Transverse colon (tissue), 4 donors: ENCODE measurements around the gene TJP2. TPM values are rescaled to one million over a fixed set of nuclear protein-coding genes. Genes with fewer than 3 reads are reported as not detected.

Experiments
- DNase-seq: peaks from one replicate; pipeline ENCODE4 v3.0.0-alpha.2; 2019
- H3K27ac ChIP-seq, 4 donors: fragments of 200-600 bp; sonication (generic); 2 replicates each; pipeline ENCODE4 v1.5.1; 2016 to 2018; ENCODE audit warnings: inconsistent platforms in 4 of 4
- H3K27me3 ChIP-seq: fragments of 200-600 bp; sonication (generic); 2 replicates; pipeline ENCODE4 v1.5.1; 2017; ENCODE audit warnings: inconsistent platforms
- H3K36me3 ChIP-seq, 4 donors: fragments of 200-600 bp; sonication (generic); 2 replicates each; pipeline ENCODE4 v1.5.1; 2017 to 2019; ENCODE audit warnings: inconsistent platforms in 4 of 4
- H3K4me1 ChIP-seq, 4 donors: fragments of 200-600 bp; sonication (generic); 2 replicates each; pipeline ENCODE4 v1.5.1; 2017 to 2020; ENCODE audit warnings: inconsistent platforms in 4 of 4
- H3K4me3 ChIP-seq, 4 donors: fragments of 200-600 bp; sonication (generic); 1 replicate in 1 of 4; 2 replicates in 3 of 4; pipeline versions ENCODE4 v1.5.1 to v1.6.1; 2017 to 2019; ENCODE audit warnings: inconsistent platforms in 4 of 4
- H3K9me3 ChIP-seq, 2 donors: fragments of 200-600 bp; sonication (generic); 2 replicates each; pipeline ENCODE4 v1.5.1; 2017 to 2019; ENCODE audit warnings: inconsistent platforms in 2 of 2
- CTCF ChIP-seq, 5 experiments: fragments of 200-600 bp in 3 of 5; fragments of 450-650 bp in 2 of 5; sonication (generic) in 3 of 5; IDR thresholded peaks; 1 replicate in 2 of 5; 2 replicates in 3 of 5; pipeline ENCODE4 v1.5.1; 2016 to 2017; ENCODE audit warnings: antibody characterized with exemption in 5 of 5, inconsistent platforms in 3 of 5, mild to moderate bottlenecking in 2 of 5, moderate library complexity in 1 of 5
- EP300 ChIP-seq: sonication (generic); formaldehyde crosslinking; IDR thresholded peaks from one replicate; pipeline ENCODE4 v1.6.1; 2017; ENCODE audit warnings: antibody characterized with exemption, low read depth
- POLR2A ChIP-seq: fragments of 450-650 bp; IDR thresholded peaks from one replicate; pipeline ENCODE4 v1.6.1; 2016; ENCODE audit warnings: antibody characterized with exemption, mild to moderate bottlenecking, moderate library complexity
- POLR2AphosphoS5 ChIP-seq, 3 donors: sonication (generic); formaldehyde crosslinking; IDR thresholded peaks; one replicate each; pipeline ENCODE4 v1.6.1; 2016; ENCODE audit warnings: antibody characterized with exemption in 3 of 3
- WGBS, 2 donors: methylation state at CpG; one replicate each; pipeline ENCODE4 v1.1.5; 2018; ENCODE audit warnings: low coverage in 1 of 2; 5-methylcytosine and 5-hydroxymethylcytosine counted together
- in situ Hi-C, 4 donors: fragments of 200-750 bp; cut with MboI; loops; one replicate each; pipeline versions ENCODE4 v1.15.0 to v1.15.1; 2017; ENCODE audit warnings: low sequenced_read_pairs in 3 of 4, low pct_ligation_motif_present in 1 of 4, low pct_unique_long_range_greater_than_20kb in 1 of 4
- intact Hi-C: fragments of 100-400 bp; cut with DNase I; formaldehyde crosslinking; loops from one replicate; pipeline ENCODE4 v1.15.1; 2023; ENCODE audit warnings: low total_unique reads
- total RNA-seq, 4 donors: library from RNA; depleted of rRNA; stranded (reverse); fragments of >200 nt; gene quantifications; one replicate each; pipeline ENCODE4 v1.1.0, GENCODE V29; 2016

TJP2 gene
- total RNA-seq, 4 donors from 2014 or later: 128 to 282 (median 202) TPM

- intact Hi-C loops: no loop called here
- Histone ChIP-seq H3K27me3 (no peaks in the 10 kb centered on the region), H3K4me1 (peaks cover 8 to 27% (median 18%) of the 10 kb centered on the region in 4 donors), H3K27ac (no peak overlapping the region), H3K4me3 (no peak overlapping the region), H3K9me3 (no peaks in the 10 kb centered on the region), H3K36me3 (no peaks in the 10 kb centered on the region)
- in situ Hi-C loops: no loop called here
- no peak for DNase-seq
- 87 to 100% methylated on average over 1 to 6 of the region's 6 CpGs for WGBS, 2 donors
- no peak for TF ChIP-seq EP300
- TF ChIP-seq CTCF (IDR thresholded peaks at IDR 0.05): no peak
- no peak for TF ChIP-seq POLR2A
- TF ChIP-seq POLR2AphosphoS5 (IDR thresholded peaks at IDR 0.05): no peak
Observed at GRCh38 chr9:69134412-69134811, 39.7 kb upstream of the TJP2 start.

GRCh38 chr9:69136185-69136584 is 37.9 kb upstream of the TJP2 start:
- intact Hi-C loops (no loop called here), in situ Hi-C loops (no loop called here)
- H3K4me1 ChIP-seq: peaks cover 6 to 14% (median 10%) of the 10 kb centered on the region in 4 donors
- no peak overlapping the region for H3K4me3 ChIP-seq
- H3K36me3 ChIP-seq: no peaks in the 10 kb centered on the region
- H3K9me3 ChIP-seq: no peaks in the 10 kb centered on the region
- WGBS, 2 donors: 87 to 94% methylated on average over 2 of the region's 2 CpGs
- DNase-seq: no peak
- H3K27ac ChIP-seq: no peak overlapping the region
- H3K27me3 ChIP-seq: no peaks in the 10 kb centered on the region
- TF ChIP-seq EP300 (no peak), CTCF (IDR thresholded peaks at IDR 0.05) (no peak), POLR2A (no peak), POLR2AphosphoS5 (IDR thresholded peaks at IDR 0.05) (no peak)

- Histone ChIP-seq H3K27ac (no peak overlapping the region), H3K27me3 (no peaks in the 10 kb centered on the region), H3K4me1 (peaks cover 1 to 8% (median 5%) of the 10 kb centered on the region in 4 donors), H3K36me3 (no peaks in the 10 kb centered on the region), H3K9me3 (no peaks in the 10 kb centered on the region), H3K4me3 (no peak overlapping the region)
- WGBS, 2 donors: 61 to 87% methylated on average over 3 to 7 of the region's 7 CpGs
- intact Hi-C loops: no loop called here
- TF ChIP-seq POLR2AphosphoS5 (IDR thresholded peaks at IDR 0.05) (no peak), EP300 (no peak), CTCF (IDR thresholded peaks at IDR 0.05) (no peak), POLR2A (no peak)
- in situ Hi-C loops: no loop called here
- no peak for DNase-seq
Observed at GRCh38 chr9:69136779-69137178, 37.3 kb upstream of the TJP2 start.

GRCh38 chr9:69137311-69137710 is 36.8 kb upstream of the TJP2 start:
- Histone ChIP-seq H3K9me3 (no peaks in the 10 kb centered on the region), H3K36me3 (no peaks in the 10 kb centered on the region), H3K4me1 (peaks cover 0 to 9% (median 2%) of the 10 kb centered on the region in 4 donors), H3K27ac (no peak overlapping the region), H3K4me3 (no peak overlapping the region), H3K27me3 (no peaks in the 10 kb centered on the region)
- intact Hi-C loops: no loop called here
- DNase-seq: no peak
- TF ChIP-seq EP300: no peak
- TF ChIP-seq POLR2A: no peak
- no peak for TF ChIP-seq CTCF (IDR thresholded peaks at IDR 0.05)
- TF ChIP-seq POLR2AphosphoS5 (IDR thresholded peaks at IDR 0.05): no peak
- WGBS, 2 donors: 94% methylated on average over 8 of the region's 8 CpGs; no CpG with 5 or more reads in 1 of the 2 donors
- in situ Hi-C loops: no loop called here
